Endothelial cell of umbilical vein (primary cell): ENCODE data around the gene SRRM2. TPM values are rescaled to one million over a fixed set of nuclear protein-coding genes. Genes with fewer than 3 reads are reported as not detected.

Experiments used
- BruUV-seq: library from RNA; stranded (reverse); fragments of 400-500 nt; replicated peaks from 2 replicates; lab custom pipeline; 2021; lab: Mats Ljungman, UMichigan
- CTCF ChIA-PET: fragments of 300-600, 350-600 bp; sonication (Branson Sonifier 250); formaldehyde crosslinking; loops from one replicate; lab custom pipeline; 2021; ENCODE audit warnings: antibody characterized with exemption, inconsistent platforms; lab: Charles Lee
- POLR2A ChIA-PET: fragments of 300-600, 350-600 bp; sonication (Branson Sonifier 250); formaldehyde crosslinking; loops from one replicate; lab custom pipeline; 2021; ENCODE audit warnings: antibody characterized with exemption, inconsistent platforms; lab: Charles Lee
- DNase-seq: peaks from one replicate; pipeline ENCODE4 v3.0.0-alpha.2; 2011; ENCODE audit warnings: low read depth, low spot score
- FAIRE-seq: peaks from 2 replicates; lab custom pipeline; 2011; peaks lifted over from hg19 to GRCh38; lab: Jason Lieb, UNC
- H2AFZ ChIP-seq: 2 replicates; pipeline ENCODE4 v1.6.0; 2012; ENCODE audit warnings: low read depth, low read length, control low read depth, inconsistent platforms
- H3K27ac ChIP-seq: 2 replicates; pipeline ENCODE4 v1.5.1; 2011; ENCODE audit warnings: low read depth, mild to moderate bottlenecking, control low read depth, low read length, moderate library complexity; ENCODE audit not compliant: insufficient read depth
- H3K27me3 ChIP-seq, 2 experiments: 2 replicates each; pipeline versions ENCODE4 v1.6.0 to v1.6.1; 2011; ENCODE audit warnings: low read length in 2 of 2, mixed read lengths in 1 of 2; ENCODE audit not compliant: control insufficient read depth in 2 of 2, insufficient read depth in 2 of 2
- H3K36me3 ChIP-seq, 2 experiments: 2 replicates in 1 of 2; 3 replicates in 1 of 2; pipeline ENCODE4 v1.5.1; 2011; ENCODE audit warnings: low read length in 2 of 2, mild to moderate bottlenecking in 1 of 2, moderate library complexity in 1 of 2; ENCODE audit not compliant: control insufficient read depth in 2 of 2, insufficient read depth in 2 of 2; ENCODE audit errors: extremely low read depth in 1 of 2
- H3K4me1 ChIP-seq: 3 replicates; pipeline ENCODE4 v1.5.1; 2011; ENCODE audit warnings: mild to moderate bottlenecking, low read length; ENCODE audit not compliant: control insufficient read depth, insufficient read depth; ENCODE audit errors: extremely low read depth
- H3K4me2 ChIP-seq: 2 replicates; pipeline ENCODE4 v1.6.1; 2011; ENCODE audit warnings: low read length, control low read depth, mixed read lengths; ENCODE audit not compliant: insufficient read depth
- H3K4me3 ChIP-seq, 3 experiments: fragments of 200-600 bp in 1 of 3; sonication (generic), shearing (Covaris generic) in 1 of 3; replicated peaks in 1 of 3; 2 replicates each; pipeline ENCODE4 v1.5.1; 2011 to 2016; ENCODE audit warnings: control low read depth in 3 of 3, low read length in 3 of 3, mild to moderate bottlenecking in 2 of 3, inconsistent platforms in 1 of 3, low read depth in 1 of 3, moderate library complexity in 1 of 3; ENCODE audit not compliant: insufficient read depth in 1 of 3
- H3K79me2 ChIP-seq: 2 replicates; pipeline ENCODE4 v1.6.0; 2012; ENCODE audit warnings: low read length, inconsistent platforms; ENCODE audit not compliant: control insufficient read depth, insufficient read depth
- H3K9ac ChIP-seq: replicated peaks from 2 replicates; pipeline ENCODE3; 2011; ENCODE audit warnings: low read length, control low read depth; ENCODE audit not compliant: insufficient read depth; ENCODE audit errors: extremely low read depth
- H3K9me1 ChIP-seq: replicated peaks from 3 replicates; pipeline ENCODE4 v1.6.0; 2011; ENCODE audit warnings: mild to moderate bottlenecking, low read length; ENCODE audit not compliant: control insufficient read depth, insufficient read depth; ENCODE audit errors: extremely low read depth
- H3K9me3 ChIP-seq: replicated peaks from 2 replicates; pipeline ENCODE4 v1.5.1; 2012; ENCODE audit warnings: low read length, inconsistent platforms; ENCODE audit not compliant: control insufficient read depth, insufficient read depth
- H4K20me1 ChIP-seq: replicated peaks from 2 replicates; pipeline ENCODE3; 2011; ENCODE audit warnings: mild to moderate bottlenecking, low read length; ENCODE audit not compliant: control insufficient read depth, insufficient read depth; ENCODE audit errors: extremely low read depth
- EZH2 ChIP-seq: IDR thresholded peaks from 2 replicates; pipeline ENCODE4 v1.6.1; 2012; ENCODE audit warnings: borderline replicate concordance, low read depth, mild to moderate bottlenecking, moderate library complexity, low read length, inconsistent platforms; ENCODE audit not compliant: severe bottlenecking
- FOS ChIP-seq: IDR thresholded peaks from 2 replicates; pipeline ENCODE4 v1.6.1; 2011; ENCODE audit warnings: mild to moderate bottlenecking, low read length, moderate library complexity, borderline replicate concordance; ENCODE audit not compliant: insufficient read depth
- GATA2 ChIP-seq: IDR thresholded peaks from 2 replicates; pipeline ENCODE4 v1.7.0; 2011; ENCODE audit warnings: low read depth, mild to moderate bottlenecking, moderate library complexity, mixed read lengths, low read length; ENCODE audit not compliant: insufficient read length, insufficient read depth
- JUN ChIP-seq: IDR thresholded peaks from 2 replicates; pipeline ENCODE4 v1.6.1; 2011; ENCODE audit warnings: borderline replicate concordance, low read depth; ENCODE audit not compliant: insufficient read length, insufficient read depth
- MYC ChIP-seq: IDR thresholded peaks from one replicate; pipeline ENCODE4 v1.6.1; 2011; ENCODE audit warnings: mild to moderate bottlenecking, low read depth, low read length
- POLR2A ChIP-seq: IDR thresholded peaks from 2 replicates; pipeline ENCODE4 v1.6.1; 2012; ENCODE audit warnings: low read depth, mild to moderate bottlenecking, control low read depth, low read length
- POLR2AphosphoS5 ChIP-seq: IDR thresholded peaks from 2 replicates; pipeline ENCODE4 v1.6.1; 2012; ENCODE audit warnings: low read depth, mild to moderate bottlenecking, control low read depth, low read length, moderate library complexity; ENCODE audit not compliant: insufficient read depth
- dilution Hi-C: fragments of 300-500 bp; cut with MboI; formaldehyde crosslinking; loops from one replicate; pipeline ENCODE4 v1.15.0; 2019; ENCODE audit warnings: low sequenced_read_pairs; ENCODE audit not compliant: extremely low pct_ligation_motif_present
- intact Hi-C: fragments of 100-400 bp; cut with micrococcal nuclease; formaldehyde crosslinking; loops from one replicate; pipeline ENCODE4 v1.10.0; 2022
- polyA plus RNA-seq, 4 experiments: library from polyadenylated mRNA; depleted of rRNA in 3 of 4; stranded (reverse) in 3 of 4; unstranded in 1 of 4; fragments of >200 nt; gene quantifications; 2 replicates each; pipeline versions ENCODE4 v1.2.1 to v1.2.3, GENCODE V29; 2011 to 2012; ENCODE audit warnings: missing spikeins in 1 of 4
- total RNA-seq: library from RNA; stranded (reverse); gene quantifications from 2 replicates; pipeline ENCODE4 v1.2.3, GENCODE V29; 2021
- TF ChIP-seq, protein P1 (sequence below), 2 donors: IDR thresholded peaks; 1 replicate in 1 of 2; 2 replicates in 1 of 2; pipeline ENCODE4 v1.5.1; 2011; ENCODE audit warnings: low read length in 2 of 2, mild to moderate bottlenecking in 2 of 2, moderate library complexity in 2 of 2, control low read depth in 1 of 2, inconsistent platforms in 1 of 2, low read depth in 1 of 2; ENCODE audit not compliant: insufficient read depth in 1 of 2; ENCODE audit errors: extremely low read depth in 1 of 2
- TF ChIP-seq, protein P2 (sequence below): IDR thresholded peaks from 2 replicates; pipeline ENCODE4 v1.6.1; 2011; ENCODE audit not compliant: insufficient read depth, insufficient read length

SRRM2 gene
- total and polyA plus RNA-seq, 2 donors (not counting 3 experiments of a cell fraction or from before 2014, with no cell fraction given) = 270 to 483 TPM

DNA sequence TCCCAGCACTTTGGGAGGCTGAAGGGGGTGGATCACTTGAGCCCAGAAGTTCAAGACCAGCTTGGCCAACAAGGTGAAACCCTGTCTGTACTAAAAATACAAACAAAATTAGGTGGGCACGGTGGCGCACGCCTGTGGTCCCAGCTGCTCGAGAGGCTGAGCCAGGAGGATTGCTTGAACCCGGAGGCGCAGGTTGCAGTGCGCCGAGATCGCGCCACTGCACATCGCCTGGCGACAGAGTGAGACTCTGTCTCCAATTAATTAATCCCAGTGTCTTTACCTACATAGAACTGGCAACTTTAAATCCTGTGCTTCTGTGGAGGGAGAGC, 26.2 kb downstream of the SRRM2 start:
- Histone ChIP-seq H3K9ac (no peak overlapping the region), H3K27me3 (no peaks in the 10 kb centered on the region), H3K79me2 (peaks cover 18% of the 10 kb centered on the region), H4K20me1 (no peaks in the 10 kb centered on the region), H3K27ac (no peak overlapping the region), H3K9me3 (no peaks in the 10 kb centered on the region), H3K4me2 (no peak overlapping the region), H3K4me3 (no peak overlapping the region), H2AFZ (no peak overlapping the region), H3K4me1 (peaks cover 8% of the 10 kb centered on the region), H3K9me1 (no peaks in the 10 kb centered on the region), H3K36me3 (peaks cover 1 to 8% of the 10 kb centered on the region in 2 experiments)
- ChIA-PET CTCF (interaction anchor here (1.2 to 4.5 kb wide), 3 partner anchors 22 to 90 kb away, joined by 3 to 20 read pairs (median 8); no protein-coding TSS in a partner anchor), POLR2A (no interaction called here)
- intact Hi-C loops = loop anchor here (1.0 to 10.0 kb wide), 4 partner anchors 56 to 139 kb away; partner anchors contain the start of genes KCTD5 and ZG16B
- dilution Hi-C loops = no loop called here
- DNase-seq = no peak
- no peak for FAIRE-seq
- TF ChIP-seq GATA2 (no peak), EZH2 (no peak), MYC (no peak), POLR2AphosphoS5 (no peak), FOS (no peak), POLR2A (no peak), JUN (no peak)
- TF ChIP-seq, protein P1, sequence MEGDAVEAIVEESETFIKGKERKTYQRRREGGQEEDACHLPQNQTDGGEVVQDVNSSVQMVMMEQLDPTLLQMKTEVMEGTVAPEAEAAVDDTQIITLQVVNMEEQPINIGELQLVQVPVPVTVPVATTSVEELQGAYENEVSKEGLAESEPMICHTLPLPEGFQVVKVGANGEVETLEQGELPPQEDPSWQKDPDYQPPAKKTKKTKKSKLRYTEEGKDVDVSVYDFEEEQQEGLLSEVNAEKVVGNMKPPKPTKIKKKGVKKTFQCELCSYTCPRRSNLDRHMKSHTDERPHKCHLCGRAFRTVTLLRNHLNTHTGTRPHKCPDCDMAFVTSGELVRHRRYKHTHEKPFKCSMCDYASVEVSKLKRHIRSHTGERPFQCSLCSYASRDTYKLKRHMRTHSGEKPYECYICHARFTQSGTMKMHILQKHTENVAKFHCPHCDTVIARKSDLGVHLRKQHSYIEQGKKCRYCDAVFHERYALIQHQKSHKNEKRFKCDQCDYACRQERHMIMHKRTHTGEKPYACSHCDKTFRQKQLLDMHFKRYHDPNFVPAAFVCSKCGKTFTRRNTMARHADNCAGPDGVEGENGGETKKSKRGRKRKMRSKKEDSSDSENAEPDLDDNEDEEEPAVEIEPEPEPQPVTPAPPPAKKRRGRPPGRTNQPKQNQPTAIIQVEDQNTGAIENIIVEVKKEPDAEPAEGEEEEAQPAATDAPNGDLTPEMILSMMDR (IDR thresholded peaks at IDR 0.05; ENCODE audit: extremely low read depth in 1 of 2, insufficient read depth in 1 of 2, low read depth in 1 of 2, low read length in 2 of 2) = no peak
- TF ChIP-seq, protein P2, sequence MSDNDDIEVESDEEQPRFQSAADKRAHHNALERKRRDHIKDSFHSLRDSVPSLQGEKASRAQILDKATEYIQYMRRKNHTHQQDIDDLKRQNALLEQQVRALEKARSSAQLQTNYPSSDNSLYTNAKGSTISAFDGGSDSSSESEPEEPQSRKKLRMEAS = no peak
- BruUV-seq = no TSS peak
